ENCODE results near the gene P2RX1. TPM values are rescaled to one million over a fixed set of nuclear protein-coding genes. Genes with fewer than 3 reads are reported as not detected.
A peak's percentile ranks its signal among the peaks of the same experiment; 100 is the strongest.

The P2RX1 gene
- polyA plus RNA-seq, 1 donor = 97.1 TPM

DNA sequence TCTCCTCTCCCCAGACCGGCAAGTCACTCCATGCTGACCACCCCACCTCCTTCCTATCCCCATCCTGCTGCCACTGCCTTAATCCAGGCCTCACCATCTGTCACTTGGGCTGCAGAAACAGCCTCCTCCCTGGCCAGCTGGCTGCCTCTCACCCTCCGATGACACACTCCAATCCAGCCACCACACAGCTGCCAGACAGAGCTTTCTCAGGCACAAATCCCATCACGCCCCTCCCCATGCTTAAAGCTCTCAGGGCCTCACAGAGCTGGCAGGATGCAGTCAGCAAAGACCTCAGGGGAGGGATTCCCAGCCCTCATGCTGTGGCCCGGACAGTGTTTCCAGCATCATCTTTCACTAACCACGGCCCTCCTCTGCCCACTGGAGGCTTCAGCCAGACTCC is 37.1 kb downstream of the P2RX1 start:
- Histone ChIP-seq H3K4me3 (ENCODE audit: low read length) (no peak overlapping the region), H3K36me3 (ENCODE audit: control insufficient read depth, insufficient read depth, low read length) (peaks cover 33% of the 10 kb centered on the region), H3K9me3 (ENCODE audit: control insufficient read depth, low read depth, low read length) (no peaks in the 10 kb centered on the region), H3K27ac (ENCODE audit: low read length) (peak overlapping the region; percentile 44), H3K27me3 (ENCODE audit: control insufficient read depth, insufficient read depth, low read length) (no peaks in the 10 kb centered on the region), H3K4me1 (ENCODE audit: control insufficient read depth, insufficient read depth, low read length) (peaks cover 14% of the 10 kb centered on the region)
- DNase-seq = peak in 1 of 2 donors; percentile 61
- no CpG with 5 or more reads among the region's 5 CpGs for WGBS (ENCODE audit: insufficient coverage, low lambda C conversion rate)

- peaks cover 42% of the 10 kb centered on the region for H3K36me3 ChIP-seq (ENCODE audit: control insufficient read depth, insufficient read depth, low read length)
- H3K4me3 ChIP-seq (ENCODE audit: low read length) = no peak overlapping the region
- H3K27me3 ChIP-seq (ENCODE audit: control insufficient read depth, insufficient read depth, low read length) = no peaks in the 10 kb centered on the region
- no peak overlapping the region for H3K27ac ChIP-seq (ENCODE audit: low read length)
- H3K4me1 ChIP-seq (ENCODE audit: control insufficient read depth, insufficient read depth, low read length) = peaks cover 14% of the 10 kb centered on the region
- 80% methylated on average over 1 of the region's 8 CpGs for WGBS (ENCODE audit: insufficient coverage, low lambda C conversion rate)
- no peak for DNase-seq
- peaks cover 6% of the 10 kb centered on the region for H3K9me3 ChIP-seq (ENCODE audit: control insufficient read depth, low read depth, low read length)
These were observed 39.0 kb downstream of the P2RX1 start for GRCh38 chr17:3877220-3877619.

DNA sequence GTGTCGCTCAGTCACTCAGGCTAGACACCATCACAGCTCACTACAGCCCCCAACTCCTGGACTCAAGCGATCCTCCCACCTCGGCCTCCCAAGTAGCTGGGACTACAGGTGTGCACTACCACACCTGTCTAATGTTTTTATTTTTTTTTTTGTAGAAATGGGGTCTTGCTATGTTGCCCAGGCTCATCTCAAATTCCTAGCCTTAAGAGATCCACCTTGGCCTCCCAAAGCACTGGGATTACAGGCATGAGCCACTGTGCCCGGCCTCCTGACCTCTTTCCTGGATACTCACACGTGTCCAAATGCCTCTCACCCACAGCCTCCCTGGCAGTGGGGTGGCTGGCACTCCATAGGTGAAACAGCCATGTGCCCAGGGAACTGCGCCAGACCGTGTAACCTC is 40.9 kb downstream of the P2RX1 start:
- peaks cover 13% of the 10 kb centered on the region for H3K4me1 ChIP-seq (ENCODE audit: control insufficient read depth, insufficient read depth, low read length)
- H3K36me3 ChIP-seq (ENCODE audit: control insufficient read depth, insufficient read depth, low read length) = peaks cover 47% of the 10 kb centered on the region
- H3K4me3 ChIP-seq (ENCODE audit: low read length) = no peak overlapping the region
- DNase-seq = no peak
- no peaks in the 10 kb centered on the region for H3K27me3 ChIP-seq (ENCODE audit: control insufficient read depth, insufficient read depth, low read length)
- WGBS (ENCODE audit: insufficient coverage, low lambda C conversion rate) = no CpG with 5 or more reads among the region's 7 CpGs
- H3K27ac ChIP-seq (ENCODE audit: low read length) = no peak overlapping the region
- H3K9me3 ChIP-seq (ENCODE audit: control insufficient read depth, low read depth, low read length) = peaks cover 6% of the 10 kb centered on the region

GRCh38 chr17:3873862-3874261 is 42.4 kb downstream of the P2RX1 start:
- Histone ChIP-seq H3K9me3 (ENCODE audit: control insufficient read depth, low read depth, low read length) (peaks cover 6% of the 10 kb centered on the region), H3K4me3 (ENCODE audit: low read length) (no peak overlapping the region), H3K27ac (ENCODE audit: low read length) (no peak overlapping the region), H3K27me3 (ENCODE audit: control insufficient read depth, insufficient read depth, low read length) (no peaks in the 10 kb centered on the region), H3K4me1 (ENCODE audit: control insufficient read depth, insufficient read depth, low read length) (no peaks in the 10 kb centered on the region), H3K36me3 (ENCODE audit: control insufficient read depth, insufficient read depth, low read length) (peaks cover 56% of the 10 kb centered on the region)
- no peak for DNase-seq
- 100% methylated on average over 1 of the region's 10 CpGs for WGBS (ENCODE audit: insufficient coverage, low lambda C conversion rate)

DNA sequence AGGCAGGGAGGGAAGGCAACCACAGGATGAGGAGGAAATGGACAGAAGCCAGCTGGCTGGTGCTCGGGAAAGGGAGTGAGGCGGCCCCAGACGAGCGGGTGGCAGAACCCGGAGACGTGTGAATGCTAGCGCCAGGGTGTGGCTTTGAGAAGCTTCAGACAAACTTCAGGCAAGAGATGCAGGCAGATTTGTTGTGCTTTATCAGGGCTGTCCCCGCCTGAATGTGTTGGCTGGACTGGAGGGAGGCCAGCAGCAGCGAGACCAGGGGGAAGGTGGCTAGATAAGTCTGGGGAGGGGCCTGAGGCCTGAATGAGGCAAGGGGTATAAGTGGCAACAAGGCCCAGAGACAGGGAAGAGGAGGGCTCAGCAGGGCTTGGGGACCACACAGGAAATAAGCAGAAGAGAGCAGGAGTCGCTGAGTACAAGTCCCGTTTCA is 45.4 kb downstream of the P2RX1 start:
- no peak for DNase-seq
- Histone ChIP-seq H3K27me3 (ENCODE audit: control insufficient read depth, insufficient read depth, low read length) (no peaks in the 10 kb centered on the region), H3K4me3 (ENCODE audit: low read length) (no peak overlapping the region), H3K9me3 (ENCODE audit: control insufficient read depth, low read depth, low read length) (peaks cover 6% of the 10 kb centered on the region), H3K27ac (ENCODE audit: low read length) (no peak overlapping the region), H3K4me1 (ENCODE audit: control insufficient read depth, insufficient read depth, low read length) (no peaks in the 10 kb centered on the region), H3K36me3 (ENCODE audit: control insufficient read depth, insufficient read depth, low read length) (peaks cover 44% of the 10 kb centered on the region)
- WGBS (ENCODE audit: insufficient coverage, low lambda C conversion rate) = no CpG with 5 or more reads among the region's 11 CpGs

- peaks cover 27% of the 10 kb centered on the region for H3K36me3 ChIP-seq (ENCODE audit: control insufficient read depth, insufficient read depth, low read length)
- no peak for DNase-seq
- no CpG with 5 or more reads among the region's 11 CpGs for WGBS (ENCODE audit: insufficient coverage, low lambda C conversion rate)
These were observed 48.7 kb downstream of the P2RX1 start for GRCh38 chr17:3867606-3868005.

GRCh38 chr17:3867106-3867505 is 49.2 kb downstream of the P2RX1 start:
- Histone ChIP-seq H3K27ac (ENCODE audit: low read length) (no peak overlapping the region), H3K4me1 (ENCODE audit: control insufficient read depth, insufficient read depth, low read length) (no peaks in the 10 kb centered on the region), H3K9me3 (ENCODE audit: control insufficient read depth, low read depth, low read length) (no peaks in the 10 kb centered on the region), H3K4me3 (ENCODE audit: low read length) (no peak overlapping the region), H3K36me3 (ENCODE audit: control insufficient read depth, insufficient read depth, low read length) (peaks cover 22% of the 10 kb centered on the region), H3K27me3 (ENCODE audit: control insufficient read depth, insufficient read depth, low read length) (no peaks in the 10 kb centered on the region)
- no CpG with 5 or more reads among the region's 17 CpGs for WGBS (ENCODE audit: insufficient coverage, low lambda C conversion rate)
- DNase-seq = no peak

More at GRCh38 chr17:3867606-3868005, 48.7 kb downstream of the P2RX1 start:
- Histone ChIP-seq H3K4me1 (ENCODE audit: control insufficient read depth, insufficient read depth, low read length) (no peaks in the 10 kb centered on the region), H3K27ac (ENCODE audit: low read length) (no peak overlapping the region), H3K27me3 (ENCODE audit: control insufficient read depth, insufficient read depth, low read length) (no peaks in the 10 kb centered on the region), H3K4me3 (ENCODE audit: low read length) (no peak overlapping the region), H3K9me3 (ENCODE audit: control insufficient read depth, low read depth, low read length) (peaks cover under 1% of the 10 kb centered on the region)

DNA sequence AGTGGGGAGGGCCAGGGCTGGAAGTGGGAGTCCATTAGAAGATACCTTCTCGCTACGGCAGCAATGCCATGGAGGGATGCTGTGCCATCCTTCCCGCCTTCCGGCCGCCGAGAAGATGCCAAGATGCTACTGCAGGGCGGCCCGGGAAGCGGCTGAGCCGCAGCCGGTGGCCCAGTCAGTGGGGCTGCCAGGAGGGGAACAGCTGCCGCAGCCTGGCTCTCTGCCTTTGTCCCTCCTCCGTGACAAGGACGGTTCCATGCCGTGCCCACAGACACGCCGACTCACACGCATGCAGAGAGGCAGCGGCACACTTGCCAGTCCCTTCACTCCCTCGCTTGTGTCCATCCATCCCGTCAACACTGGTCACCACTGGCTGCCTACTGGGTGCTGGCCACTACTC is 50.0 kb downstream of the P2RX1 start:
- H3K4me1 ChIP-seq (ENCODE audit: control insufficient read depth, insufficient read depth, low read length) = no peaks in the 10 kb centered on the region
- no peaks in the 10 kb centered on the region for H3K27me3 ChIP-seq (ENCODE audit: control insufficient read depth, insufficient read depth, low read length)
- no peaks in the 10 kb centered on the region for H3K9me3 ChIP-seq (ENCODE audit: control insufficient read depth, low read depth, low read length)
- peaks cover 20% of the 10 kb centered on the region for H3K36me3 ChIP-seq (ENCODE audit: control insufficient read depth, insufficient read depth, low read length)
- no peak overlapping the region for H3K27ac ChIP-seq (ENCODE audit: low read length)
- DNase-seq = no peak
- WGBS (ENCODE audit: insufficient coverage, low lambda C conversion rate) = no CpG with 5 or more reads among the region's 21 CpGs
- no peak overlapping the region for H3K4me3 ChIP-seq (ENCODE audit: low read length)

DNA sequence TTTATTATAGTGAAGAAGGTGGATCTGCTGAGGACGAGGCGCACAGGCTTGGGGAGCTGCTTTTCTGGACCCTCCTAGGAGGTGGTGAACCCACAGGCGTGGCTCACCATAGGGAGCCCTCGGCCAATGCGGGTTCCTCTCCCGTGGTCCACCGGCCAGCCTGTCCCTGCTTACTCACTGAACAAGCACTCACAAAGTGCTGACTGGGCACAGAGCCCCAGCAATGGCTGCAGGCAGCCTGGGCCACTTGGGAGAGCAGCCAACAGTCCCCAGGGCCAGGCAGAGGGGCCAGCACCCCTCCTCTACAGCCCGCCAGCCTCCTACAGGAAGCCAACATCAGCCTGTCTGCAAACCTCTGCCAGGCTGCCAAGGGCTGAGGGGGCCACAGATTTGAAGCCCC is 51.1 kb downstream of the P2RX1 start:
- DNase-seq = no peak
- no peak overlapping the region for H3K27ac ChIP-seq (ENCODE audit: low read length)

GRCh38 chr17:3864534-3864933 is 51.7 kb downstream of the P2RX1 start:
- WGBS (ENCODE audit: insufficient coverage, low lambda C conversion rate) = no CpG with 5 or more reads among the region's 10 CpGs
- H3K4me3 ChIP-seq (ENCODE audit: low read length) = no peak overlapping the region

More for the DNA sequence above, 51.1 kb downstream of the P2RX1 start:
- Histone ChIP-seq H3K4me1 (ENCODE audit: control insufficient read depth, insufficient read depth, low read length) (no peaks in the 10 kb centered on the region), H3K36me3 (ENCODE audit: control insufficient read depth, insufficient read depth, low read length) (peaks cover 28% of the 10 kb centered on the region), H3K9me3 (ENCODE audit: control insufficient read depth, low read depth, low read length) (no peaks in the 10 kb centered on the region), H3K4me3 (ENCODE audit: low read length) (no peak overlapping the region), H3K27me3 (ENCODE audit: control insufficient read depth, insufficient read depth, low read length) (no peaks in the 10 kb centered on the region)
- WGBS (ENCODE audit: insufficient coverage, low lambda C conversion rate) = no CpG with 5 or more reads among the region's 8 CpGs

More at GRCh38 chr17:3864534-3864933, 51.7 kb downstream of the P2RX1 start:
- no peak for DNase-seq
- Histone ChIP-seq H3K27me3 (ENCODE audit: control insufficient read depth, insufficient read depth, low read length) (no peaks in the 10 kb centered on the region), H3K4me1 (ENCODE audit: control insufficient read depth, insufficient read depth, low read length) (no peaks in the 10 kb centered on the region), H3K36me3 (ENCODE audit: control insufficient read depth, insufficient read depth, low read length) (peaks cover 24% of the 10 kb centered on the region), H3K9me3 (ENCODE audit: control insufficient read depth, low read depth, low read length) (no peaks in the 10 kb centered on the region), H3K27ac (ENCODE audit: low read length) (no peak overlapping the region)

All from large intestine (tissue), 3 donors.